Ascending aorta (tissue), 2 donors: ENCODE measurements around the gene TTLL11. TPM values are rescaled to one million over a fixed set of nuclear protein-coding genes. Genes with fewer than 3 reads are reported as not detected.

Experiments
- DNase-seq, 2 donors: peaks; one replicate each; pipeline ENCODE4 v3.0.0-alpha.2; 2019; ENCODE audit warnings: low spot score in 2 of 2
- H3K27ac ChIP-seq, 2 donors: fragments of 200-600 bp; sonication (generic); one replicate each; pipeline ENCODE4 v1.5.1; 2016 to 2017; ENCODE audit warnings: mild to moderate bottlenecking in 1 of 2
- H3K27me3 ChIP-seq: fragments of 200-600 bp; sonication (generic); one replicate; pipeline ENCODE4 v1.5.1; 2017
- H3K36me3 ChIP-seq, 2 donors: fragments of 200-600 bp; sonication (generic); one replicate each; pipeline ENCODE4 v1.5.1; 2016
- H3K4me1 ChIP-seq, 2 donors: fragments of 200-600 bp; sonication (generic); one replicate each; pipeline ENCODE4 v1.5.1; 2016 to 2017; ENCODE audit warnings: mild to moderate bottlenecking in 1 of 2
- H3K4me3 ChIP-seq, 2 donors: fragments of 200-600 bp; sonication (generic); one replicate each; pipeline ENCODE4 v1.5.1; 2016 to 2017; ENCODE audit warnings: mild to moderate bottlenecking in 1 of 2
- H3K9me3 ChIP-seq, 2 donors: fragments of 200-600 bp; sonication (generic); one replicate each; pipeline ENCODE4 v1.5.1; 2016
- intact Hi-C: fragments of 100-400 bp; cut with DNase I; formaldehyde crosslinking; loops from one replicate; pipeline ENCODE4 v1.15.1; 2023
- total RNA-seq: library from RNA; depleted of rRNA; stranded (reverse); fragments of >200 nt; gene quantifications from one replicate; pipeline ENCODE4 v1.1.0, GENCODE V29; 2016
- TF ChIP-seq, protein P1 (sequence below), 3 experiments: fragments of 200-600 bp in 2 of 3; fragments of 450-650 bp in 1 of 3; sonication (generic) in 2 of 3; IDR thresholded peaks; one replicate each; pipeline ENCODE4 v1.5.1; 2016 to 2019; ENCODE audit warnings: antibody characterized with exemption in 3 of 3, mild to moderate bottlenecking in 1 of 3, moderate library complexity in 1 of 3

TTLL11 gene
- total RNA-seq, 1 donor from 2014 or later: 18.5 TPM

DNA sequence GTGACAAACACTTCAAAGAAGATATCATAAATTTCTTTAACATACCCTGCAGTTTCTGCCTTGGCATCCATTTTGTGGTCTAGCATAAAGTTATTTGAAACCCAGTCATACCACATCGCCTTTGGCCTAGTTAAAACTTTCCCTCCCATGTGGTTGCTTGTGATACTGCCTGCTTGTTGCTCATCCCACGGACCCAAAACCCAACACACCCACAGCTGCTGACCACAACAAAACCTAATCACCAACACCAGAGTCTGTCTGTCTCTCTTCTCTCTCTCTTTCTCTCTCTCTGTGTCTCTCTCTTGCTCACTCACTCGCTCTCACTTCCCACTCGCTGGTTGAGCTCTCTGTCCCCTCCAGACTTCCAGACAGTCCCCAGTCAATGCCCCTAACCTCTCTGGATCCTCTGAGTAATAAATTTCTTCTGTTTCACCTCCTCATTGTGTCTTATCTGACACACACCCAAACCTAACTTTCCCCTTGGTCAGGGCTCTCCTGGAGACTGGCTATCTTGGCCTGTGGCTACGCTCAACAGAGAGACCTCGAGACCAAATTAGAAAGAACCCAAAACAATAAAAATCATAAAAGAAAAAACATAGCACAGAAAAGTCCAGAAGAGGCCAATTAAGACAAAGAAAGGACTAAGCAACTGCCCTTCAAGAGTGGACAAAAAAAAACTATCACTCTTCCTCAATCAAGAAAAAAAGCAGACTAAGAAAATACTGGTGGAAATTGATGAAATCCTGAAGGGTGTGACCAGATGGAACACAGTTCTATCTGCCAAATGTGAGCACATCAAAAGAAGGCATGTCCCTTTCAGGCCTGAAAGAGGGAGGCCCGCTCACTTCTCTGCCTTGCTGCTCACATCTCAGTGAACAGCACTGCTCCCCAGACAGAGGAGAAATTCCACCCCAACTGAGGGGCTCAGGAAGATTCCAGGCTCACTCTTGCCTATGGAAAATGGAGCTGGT is 41.5 kb downstream of the TTLL11 start:
- no peak overlapping the region for H3K27ac ChIP-seq
- TF ChIP-seq, protein P1, sequence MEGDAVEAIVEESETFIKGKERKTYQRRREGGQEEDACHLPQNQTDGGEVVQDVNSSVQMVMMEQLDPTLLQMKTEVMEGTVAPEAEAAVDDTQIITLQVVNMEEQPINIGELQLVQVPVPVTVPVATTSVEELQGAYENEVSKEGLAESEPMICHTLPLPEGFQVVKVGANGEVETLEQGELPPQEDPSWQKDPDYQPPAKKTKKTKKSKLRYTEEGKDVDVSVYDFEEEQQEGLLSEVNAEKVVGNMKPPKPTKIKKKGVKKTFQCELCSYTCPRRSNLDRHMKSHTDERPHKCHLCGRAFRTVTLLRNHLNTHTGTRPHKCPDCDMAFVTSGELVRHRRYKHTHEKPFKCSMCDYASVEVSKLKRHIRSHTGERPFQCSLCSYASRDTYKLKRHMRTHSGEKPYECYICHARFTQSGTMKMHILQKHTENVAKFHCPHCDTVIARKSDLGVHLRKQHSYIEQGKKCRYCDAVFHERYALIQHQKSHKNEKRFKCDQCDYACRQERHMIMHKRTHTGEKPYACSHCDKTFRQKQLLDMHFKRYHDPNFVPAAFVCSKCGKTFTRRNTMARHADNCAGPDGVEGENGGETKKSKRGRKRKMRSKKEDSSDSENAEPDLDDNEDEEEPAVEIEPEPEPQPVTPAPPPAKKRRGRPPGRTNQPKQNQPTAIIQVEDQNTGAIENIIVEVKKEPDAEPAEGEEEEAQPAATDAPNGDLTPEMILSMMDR (IDR thresholded peaks at IDR 0.05): no peak
- H3K27me3 ChIP-seq: no peaks in the 10 kb centered on the region
- intact Hi-C loops: no loop called here
- no peaks in the 10 kb centered on the region for H3K9me3 ChIP-seq
- H3K4me1 ChIP-seq: no peaks in the 10 kb centered on the region
- H3K4me3 ChIP-seq: no peak overlapping the region
- DNase-seq: no peak
- no peaks in the 10 kb centered on the region for H3K36me3 ChIP-seq

DNA sequence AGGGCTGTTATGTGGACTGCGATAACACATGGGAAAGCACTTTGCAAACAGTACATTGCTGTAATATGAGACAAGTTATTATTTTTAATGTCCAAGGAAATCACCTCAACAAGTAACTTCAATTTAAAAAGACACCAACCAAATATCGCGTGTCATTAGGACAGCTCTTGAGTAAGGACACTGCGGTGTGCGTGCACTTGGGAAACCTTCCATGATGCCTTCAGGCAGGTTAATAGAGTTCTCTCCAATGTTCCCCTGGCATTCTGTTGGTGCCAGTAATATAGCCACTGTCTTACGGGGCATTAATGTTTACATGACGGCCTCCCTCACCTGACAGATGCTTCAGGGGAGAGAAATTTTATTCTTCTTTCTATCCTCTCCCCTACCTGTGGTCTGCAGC is 42.9 kb downstream of the TTLL11 start:
- intact Hi-C loops: no loop called here
- Histone ChIP-seq H3K4me1 (no peaks in the 10 kb centered on the region), H3K27ac (no peak overlapping the region), H3K36me3 (no peaks in the 10 kb centered on the region), H3K4me3 (no peak overlapping the region), H3K9me3 (no peaks in the 10 kb centered on the region), H3K27me3 (no peaks in the 10 kb centered on the region)
- TF ChIP-seq, protein P1 (IDR thresholded peaks at IDR 0.05): no peak
- DNase-seq: no peak

DNA sequence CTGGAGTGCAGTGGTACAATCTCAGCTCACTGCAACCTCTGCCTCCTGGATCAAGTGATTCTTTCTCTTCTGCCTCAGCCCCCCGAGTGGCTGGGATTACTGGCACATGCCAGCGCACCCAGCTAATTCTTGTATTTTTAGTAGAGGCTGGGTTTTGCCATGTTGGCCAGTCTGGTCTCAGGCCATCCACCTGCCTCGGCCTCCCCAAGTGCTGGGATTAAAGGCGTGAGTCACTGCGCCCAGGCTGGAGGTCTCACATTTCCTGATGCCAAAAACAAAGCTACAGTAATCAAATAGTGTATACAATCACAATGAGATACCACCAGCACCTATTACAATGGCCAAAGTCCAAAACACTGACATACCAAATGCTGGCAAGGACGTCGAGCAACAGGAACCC is 51.1 kb downstream of the TTLL11 start:
- TF ChIP-seq, protein P1 (IDR thresholded peaks at IDR 0.05): no peak
- intact Hi-C loops: no loop called here
- peaks cover 16 to 19% of the 10 kb centered on the region in 2 donors for H3K36me3 ChIP-seq
- H3K27me3 ChIP-seq: no peaks in the 10 kb centered on the region
- H3K27ac ChIP-seq: no peak overlapping the region
- no peak for DNase-seq
- H3K4me3 ChIP-seq: no peak overlapping the region
- no peaks in the 10 kb centered on the region for H3K9me3 ChIP-seq
- peaks cover 0 to 4% of the 10 kb centered on the region in 2 donors for H3K4me1 ChIP-seq

DNA sequence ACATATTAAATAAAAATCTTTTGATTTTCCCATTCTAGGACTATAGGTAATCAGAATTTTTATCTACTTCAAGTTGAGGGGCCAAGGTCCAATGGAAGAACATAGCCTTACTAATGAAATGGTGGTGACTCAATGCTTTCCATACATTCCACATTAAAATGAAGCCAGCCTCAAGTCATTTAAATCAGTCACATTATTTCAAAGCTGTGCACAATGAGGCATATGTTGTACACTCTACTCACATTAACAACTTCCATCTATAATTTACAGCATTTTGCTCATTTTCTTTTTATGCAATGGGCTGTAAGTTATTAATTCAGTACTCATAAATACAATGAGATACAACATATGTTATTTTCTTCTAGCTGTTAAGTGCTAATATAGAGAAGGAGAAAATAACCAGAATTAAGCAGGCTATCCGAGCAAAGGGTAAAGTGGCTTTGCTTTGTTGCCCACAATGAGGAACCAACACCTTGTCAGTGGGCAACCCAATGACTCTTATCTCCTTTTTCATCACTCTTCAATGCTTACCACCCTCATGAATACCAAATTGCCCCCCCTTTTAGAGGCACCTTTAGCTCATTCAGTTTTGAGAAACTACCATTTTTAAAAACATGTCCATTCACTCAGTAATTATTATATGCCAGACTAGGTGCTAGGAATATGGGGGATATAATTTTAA is 52.4 kb downstream of the TTLL11 start:
- TF ChIP-seq, protein P1 (IDR thresholded peaks at IDR 0.05): no peak
- no peak for DNase-seq
- Histone ChIP-seq H3K4me3 (no peak overlapping the region), H3K4me1 (peaks cover 0 to 4% of the 10 kb centered on the region in 2 donors), H3K27me3 (no peaks in the 10 kb centered on the region), H3K9me3 (no peaks in the 10 kb centered on the region), H3K36me3 (peaks cover 16 to 19% of the 10 kb centered on the region in 2 donors), H3K27ac (no peak overlapping the region)
- intact Hi-C loops: no loop called here

DNA sequence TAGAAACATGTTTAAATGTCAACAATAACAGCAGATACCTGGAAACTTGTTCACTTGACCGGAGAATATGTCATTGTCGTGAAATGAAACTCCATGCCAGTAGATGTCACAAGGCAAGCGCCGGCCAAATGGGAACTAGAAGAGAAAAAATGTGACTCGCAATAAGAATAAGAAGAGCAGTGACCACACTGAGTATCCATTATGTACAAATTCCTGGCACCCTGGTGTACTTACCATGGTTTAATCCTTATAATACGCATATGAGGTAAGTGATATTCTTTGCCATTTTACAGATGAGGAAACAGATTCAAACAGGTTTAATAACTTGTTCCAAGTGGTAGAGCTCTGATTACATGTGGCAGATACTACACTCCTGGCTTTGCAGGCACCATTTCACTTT is 53.9 kb downstream of the TTLL11 start:
- intact Hi-C loops: no loop called here

More for the DNA sequence above, 53.9 kb downstream of the TTLL11 start:
- TF ChIP-seq, protein P1 (IDR thresholded peaks at IDR 0.05): no peak
- Histone ChIP-seq H3K36me3 (peaks cover 16 to 19% of the 10 kb centered on the region in 2 donors), H3K4me3 (no peak overlapping the region), H3K27ac (no peak overlapping the region), H3K27me3 (no peaks in the 10 kb centered on the region), H3K9me3 (no peaks in the 10 kb centered on the region), H3K4me1 (peaks cover 0 to 4% of the 10 kb centered on the region in 2 donors)
- no peak for DNase-seq
